ENCODE data around the gene PLCE1. TPM values are rescaled to one million over a fixed set of nuclear protein-coding genes. Genes with fewer than 3 reads are reported as not detected.

The PLCE1 gene
- total and polyA plus RNA-seq, 2 experiments from 2014 or later = 0.10 to 0.58 TPM

DNA sequence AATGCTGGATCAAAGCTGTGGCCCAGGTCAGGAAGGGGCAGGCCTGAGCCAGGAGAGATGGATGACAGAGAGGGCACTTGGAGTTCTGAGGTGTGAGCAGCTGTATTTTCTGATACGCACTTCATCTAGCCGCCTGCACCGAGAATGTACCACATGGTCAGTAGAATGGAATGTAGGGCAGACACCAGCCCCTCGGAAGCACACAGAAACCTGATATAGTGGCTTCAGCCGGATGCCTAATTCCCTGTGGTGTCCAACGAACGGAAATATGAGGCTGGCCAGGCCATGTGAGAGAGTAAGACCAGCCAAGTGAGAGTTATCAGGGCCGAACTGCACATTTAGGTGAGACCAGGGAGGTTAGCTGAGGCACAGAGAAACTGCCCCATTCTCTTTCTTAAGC, 46.7 kb upstream of the PLCE1 start (continued):
- no peak for TF ChIP-seq ZNF462 (CRISPR knock-in tag; IDR thresholded peaks at IDR 0.05)
- no peak for TF ChIP-seq POLR2AphosphoS5 (IDR thresholded peaks at IDR 0.05; ENCODE audit: low read depth)
- TF ChIP-seq, protein P1, sequence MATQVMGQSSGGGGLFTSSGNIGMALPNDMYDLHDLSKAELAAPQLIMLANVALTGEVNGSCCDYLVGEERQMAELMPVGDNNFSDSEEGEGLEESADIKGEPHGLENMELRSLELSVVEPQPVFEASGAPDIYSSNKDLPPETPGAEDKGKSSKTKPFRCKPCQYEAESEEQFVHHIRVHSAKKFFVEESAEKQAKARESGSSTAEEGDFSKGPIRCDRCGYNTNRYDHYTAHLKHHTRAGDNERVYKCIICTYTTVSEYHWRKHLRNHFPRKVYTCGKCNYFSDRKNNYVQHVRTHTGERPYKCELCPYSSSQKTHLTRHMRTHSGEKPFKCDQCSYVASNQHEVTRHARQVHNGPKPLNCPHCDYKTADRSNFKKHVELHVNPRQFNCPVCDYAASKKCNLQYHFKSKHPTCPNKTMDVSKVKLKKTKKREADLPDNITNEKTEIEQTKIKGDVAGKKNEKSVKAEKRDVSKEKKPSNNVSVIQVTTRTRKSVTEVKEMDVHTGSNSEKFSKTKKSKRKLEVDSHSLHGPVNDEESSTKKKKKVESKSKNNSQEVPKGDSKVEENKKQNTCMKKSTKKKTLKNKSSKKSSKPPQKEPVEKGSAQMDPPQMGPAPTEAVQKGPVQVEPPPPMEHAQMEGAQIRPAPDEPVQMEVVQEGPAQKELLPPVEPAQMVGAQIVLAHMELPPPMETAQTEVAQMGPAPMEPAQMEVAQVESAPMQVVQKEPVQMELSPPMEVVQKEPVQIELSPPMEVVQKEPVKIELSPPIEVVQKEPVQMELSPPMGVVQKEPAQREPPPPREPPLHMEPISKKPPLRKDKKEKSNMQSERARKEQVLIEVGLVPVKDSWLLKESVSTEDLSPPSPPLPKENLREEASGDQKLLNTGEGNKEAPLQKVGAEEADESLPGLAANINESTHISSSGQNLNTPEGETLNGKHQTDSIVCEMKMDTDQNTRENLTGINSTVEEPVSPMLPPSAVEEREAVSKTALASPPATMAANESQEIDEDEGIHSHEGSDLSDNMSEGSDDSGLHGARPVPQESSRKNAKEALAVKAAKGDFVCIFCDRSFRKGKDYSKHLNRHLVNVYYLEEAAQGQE (IDR thresholded peaks at IDR 0.05; ENCODE audit: unreplicated experiment) = no peak

DNA sequence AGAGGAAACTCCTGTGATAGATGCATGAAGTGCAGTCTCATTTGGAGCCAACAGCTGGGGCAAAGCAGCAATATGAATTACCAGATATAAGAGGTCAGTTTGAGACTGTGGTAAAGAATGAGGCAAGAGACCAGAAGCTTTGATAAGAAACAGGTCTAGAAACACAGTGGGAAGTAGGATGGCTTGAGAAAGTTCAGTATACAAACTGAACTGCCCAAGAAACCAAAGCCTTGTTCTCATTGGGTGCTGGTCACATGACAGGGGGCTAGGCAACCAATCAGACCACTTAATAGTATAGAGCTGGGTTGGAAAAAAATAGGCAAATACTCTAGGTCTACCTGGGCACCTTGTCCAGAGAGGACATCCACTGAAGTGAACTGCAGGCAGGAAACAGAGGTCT, 46.2 kb upstream of the PLCE1 start:
- no peaks in the 10 kb centered on the region for H3K79me2 ChIP-seq (replicated peaks; ENCODE audit: insufficient read depth)
- no peaks in the 10 kb centered on the region for H3F3A ChIP-seq (replicated peaks; ENCODE audit: low read depth)
- H2AFZ ChIP-seq = peak overlapping the region; percentile 40; the same call in 1 of the 2 replicates
- H3K27ac ChIP-seq (ENCODE audit: low read depth) = no peak overlapping the region
- H3K9me2 ChIP-seq (ENCODE audit: insufficient read depth) = no peaks in the 10 kb centered on the region
- no peaks in the 10 kb centered on the region for H4K20me1 ChIP-seq (replicated peaks; ENCODE audit: insufficient read depth)
- Mint-ChIP-seq H3K27ac (no peak overlapping the region), H3K4me1 (no peaks in the 10 kb centered on the region), H3K9me3 (no peaks in the 10 kb centered on the region), H3K36me3 (ENCODE audit: low read depth) (no peaks in the 10 kb centered on the region), H3K27me3 (ENCODE audit: insufficient read depth, low read depth, poor library complexity) (no peaks in the 10 kb centered on the region), H3K4me3 (no peak overlapping the region)
- ATAC-seq = no peak
- no peak for DNase-seq (ENCODE audit: low spot score)
- H3K4me1 ChIP-seq (ENCODE audit: insufficient read depth) = no peaks in the 10 kb centered on the region
- no peak overlapping the region for H3K4me2 ChIP-seq
- no peaks in the 10 kb centered on the region for H3K27me3 ChIP-seq (ENCODE audit: insufficient read depth)
- no peak overlapping the region for H3K4me3 ChIP-seq
- TF ChIP-seq CTCF (conservative IDR thresholded peaks at IDR 0.05; ENCODE audit: low read depth in 2 of 2) (no peak), NANOG (IDR thresholded peaks at IDR 0.05; ENCODE audit: borderline replicate concordance) (no peak), EZH2phosphoT487 (IDR thresholded peaks at IDR 0.05; ENCODE audit: unreplicated experiment) (no peak), CREB1 (CRISPR knock-in tag; IDR thresholded peaks at IDR 0.05; ENCODE audit: low read depth) (no peak), ZNF331 (CRISPR knock-in tag; IDR thresholded peaks at IDR 0.05; ENCODE audit: low read depth) (no peak), POLR2AphosphoS5 (IDR thresholded peaks at IDR 0.05; ENCODE audit: low read depth) (no peak), EZH2 (IDR thresholded peaks at IDR 0.05; ENCODE audit: low read depth, unreplicated experiment) (no peak)
- TF ChIP-seq, protein P1 (IDR thresholded peaks at IDR 0.05; ENCODE audit: unreplicated experiment) = no peak
- H3K36me3 ChIP-seq (ENCODE audit: insufficient read depth) = no peaks in the 10 kb centered on the region
